ENCODE measurements around the gene RANBP9.

The RANBP9 gene

DNA sequence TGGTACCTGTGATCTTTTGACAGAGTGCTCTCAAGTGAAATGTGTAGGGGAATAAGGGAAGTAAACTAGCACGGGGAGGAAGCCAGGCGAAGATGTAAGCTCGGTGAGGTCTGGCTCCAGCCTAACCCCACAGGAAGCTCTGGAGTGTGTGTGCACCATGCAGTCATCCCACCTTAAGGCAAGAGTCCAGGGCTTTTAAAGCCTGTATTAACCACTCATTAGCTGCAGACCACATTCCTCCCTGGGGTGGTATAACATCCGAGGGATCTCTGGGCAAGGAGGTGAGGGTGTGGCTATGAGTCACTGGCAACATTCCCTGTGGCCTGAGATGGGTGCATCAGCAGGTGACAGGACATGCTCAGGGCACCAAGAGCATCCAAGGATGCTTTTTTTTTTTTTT is 12.5 kb upstream of the RANBP9 start:
- DNase-seq (ENCODE audit: extremely low read depth, low read depth) = no peak
- TF ChIP-seq, protein P1, sequence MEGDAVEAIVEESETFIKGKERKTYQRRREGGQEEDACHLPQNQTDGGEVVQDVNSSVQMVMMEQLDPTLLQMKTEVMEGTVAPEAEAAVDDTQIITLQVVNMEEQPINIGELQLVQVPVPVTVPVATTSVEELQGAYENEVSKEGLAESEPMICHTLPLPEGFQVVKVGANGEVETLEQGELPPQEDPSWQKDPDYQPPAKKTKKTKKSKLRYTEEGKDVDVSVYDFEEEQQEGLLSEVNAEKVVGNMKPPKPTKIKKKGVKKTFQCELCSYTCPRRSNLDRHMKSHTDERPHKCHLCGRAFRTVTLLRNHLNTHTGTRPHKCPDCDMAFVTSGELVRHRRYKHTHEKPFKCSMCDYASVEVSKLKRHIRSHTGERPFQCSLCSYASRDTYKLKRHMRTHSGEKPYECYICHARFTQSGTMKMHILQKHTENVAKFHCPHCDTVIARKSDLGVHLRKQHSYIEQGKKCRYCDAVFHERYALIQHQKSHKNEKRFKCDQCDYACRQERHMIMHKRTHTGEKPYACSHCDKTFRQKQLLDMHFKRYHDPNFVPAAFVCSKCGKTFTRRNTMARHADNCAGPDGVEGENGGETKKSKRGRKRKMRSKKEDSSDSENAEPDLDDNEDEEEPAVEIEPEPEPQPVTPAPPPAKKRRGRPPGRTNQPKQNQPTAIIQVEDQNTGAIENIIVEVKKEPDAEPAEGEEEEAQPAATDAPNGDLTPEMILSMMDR (IDR thresholded peaks at IDR 0.05; ENCODE audit: low read depth, low read length) = no peak

DNA sequence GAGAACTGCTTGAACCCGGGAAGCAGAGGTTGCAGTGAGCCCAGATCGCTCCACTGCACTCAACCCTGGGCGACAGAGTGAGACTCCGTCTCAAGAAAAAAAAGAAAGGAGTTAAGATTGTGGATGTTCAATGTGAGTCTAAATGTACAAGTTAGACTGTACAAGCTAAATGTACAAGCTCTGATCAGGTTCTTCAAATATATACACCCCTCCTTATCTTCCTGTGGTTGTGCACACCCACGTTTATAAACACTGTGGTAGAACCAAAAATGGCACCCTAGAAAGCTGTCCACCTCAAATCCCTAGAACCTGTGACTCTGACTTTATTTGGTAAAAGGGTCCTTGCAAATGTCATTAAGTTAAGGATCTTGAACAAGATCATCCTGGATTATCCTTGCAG is 11.2 kb upstream of the RANBP9 start:
- TF ChIP-seq, protein P1 (IDR thresholded peaks at IDR 0.05; ENCODE audit: low read depth, low read length) = no peak
- DNase-seq (ENCODE audit: extremely low read depth, low read depth) = no peak

DNA sequence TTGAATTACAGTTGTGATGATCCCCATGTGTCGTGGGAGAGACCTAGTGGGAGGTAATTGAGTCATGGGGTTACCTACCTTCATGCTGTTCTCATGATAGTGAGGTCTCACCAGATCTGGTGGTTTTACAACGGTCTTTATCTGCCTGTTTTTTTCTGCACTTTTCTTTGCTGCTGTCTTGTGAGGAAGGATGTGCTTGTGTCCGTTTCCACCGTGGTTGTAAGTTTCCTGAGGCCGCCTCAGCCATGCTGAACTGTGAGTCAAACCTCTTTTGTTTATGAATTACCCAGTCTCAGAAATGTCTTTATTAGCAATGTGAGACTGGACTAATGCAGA is 6.5 kb upstream of the RANBP9 start:
- DNase-seq (ENCODE audit: extremely low read depth, low read depth) = no peak

DNA sequence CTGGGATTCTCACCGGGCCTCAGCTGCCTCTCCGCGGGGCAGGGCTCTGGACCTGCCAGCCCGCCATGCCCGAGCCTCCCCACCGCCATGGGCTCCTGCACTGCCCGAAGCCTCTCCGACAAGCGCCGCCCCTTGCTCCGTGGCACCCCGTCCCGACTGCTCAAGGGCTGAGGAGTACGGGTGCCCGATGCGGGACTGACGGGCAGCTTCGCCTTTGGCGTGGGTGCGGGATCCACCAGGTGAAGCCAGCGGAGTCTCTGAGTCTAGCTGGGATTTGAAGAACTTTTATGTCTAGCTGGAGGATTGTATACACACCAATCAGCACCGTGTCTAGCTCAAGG is 5.3 kb upstream of the RANBP9 start:
- DNase-seq (ENCODE audit: extremely low read depth, low read depth) = no peak

More for the DNA sequence above, 6.5 kb upstream of the RANBP9 start:
- TF ChIP-seq, protein P1 (IDR thresholded peaks at IDR 0.05; ENCODE audit: low read depth, low read length) = no peak

DNA sequence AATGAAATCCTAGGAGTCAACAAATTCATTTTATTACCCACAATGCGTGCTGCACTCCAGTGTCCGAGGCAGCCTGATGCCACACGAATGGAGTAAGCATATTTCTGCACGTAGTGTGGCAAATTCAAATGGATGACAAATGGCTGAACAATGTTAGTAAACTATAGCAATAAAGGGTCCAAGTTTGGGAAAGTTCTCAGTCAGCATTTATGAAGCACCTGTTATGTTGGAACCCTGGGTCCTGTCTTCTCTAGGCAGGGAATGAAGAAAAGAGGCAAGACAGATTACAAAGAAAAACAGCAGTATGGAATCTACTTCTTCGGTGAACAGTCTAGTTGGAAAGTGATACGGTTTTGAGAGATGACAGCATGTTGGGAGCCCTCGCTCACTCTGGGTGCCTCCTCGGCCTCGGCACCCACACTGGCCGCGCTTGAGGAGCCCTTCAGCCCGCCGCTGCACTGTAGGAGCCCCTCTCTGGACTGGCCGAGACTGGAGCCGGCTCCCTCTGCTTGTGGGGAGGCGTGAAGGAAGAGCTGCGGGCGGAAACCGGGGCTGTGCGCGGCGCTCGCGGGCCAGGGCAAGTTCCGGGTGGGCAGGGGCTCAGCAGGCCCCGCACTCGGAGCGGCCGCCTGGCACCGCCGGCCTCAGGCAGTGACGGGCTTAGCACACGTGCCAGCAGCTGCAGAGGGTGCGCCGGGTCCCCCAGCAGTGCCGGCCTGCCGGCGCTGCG is 4.8 kb upstream of the RANBP9 start:
- DNase-seq (ENCODE audit: extremely low read depth, low read depth) = no peak
- TF ChIP-seq, protein P1 (IDR thresholded peaks at IDR 0.05; ENCODE audit: low read depth, low read length) = no peak

More for the DNA sequence above, 5.3 kb upstream of the RANBP9 start:
- TF ChIP-seq, protein P1 (IDR thresholded peaks at IDR 0.05; ENCODE audit: low read depth, low read length) = no peak

DNA sequence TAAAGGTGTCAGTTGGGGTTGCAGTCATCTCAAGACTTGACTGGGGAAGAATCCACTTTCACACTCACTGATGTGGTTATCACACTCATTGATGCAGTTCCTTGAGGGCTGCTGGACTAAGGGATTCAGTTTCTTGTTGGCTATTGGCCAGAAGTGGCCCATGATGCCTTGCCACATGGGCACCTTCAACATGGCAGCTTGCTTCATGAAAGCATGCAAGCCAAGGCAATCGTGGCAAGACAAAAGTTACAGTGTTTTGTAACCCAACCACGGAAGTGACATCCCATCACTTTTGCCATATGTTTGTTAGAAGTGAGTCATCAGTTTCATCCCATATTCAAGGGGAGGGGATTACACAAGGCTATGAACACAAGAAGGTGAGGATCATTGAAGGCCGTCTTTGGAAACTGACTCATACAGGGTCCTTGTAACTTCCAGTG is 3.8 kb upstream of the RANBP9 start:
- TF ChIP-seq, protein P1 (IDR thresholded peaks at IDR 0.05; ENCODE audit: low read depth, low read length) = no peak
- no peak for DNase-seq (ENCODE audit: extremely low read depth, low read depth)

DNA sequence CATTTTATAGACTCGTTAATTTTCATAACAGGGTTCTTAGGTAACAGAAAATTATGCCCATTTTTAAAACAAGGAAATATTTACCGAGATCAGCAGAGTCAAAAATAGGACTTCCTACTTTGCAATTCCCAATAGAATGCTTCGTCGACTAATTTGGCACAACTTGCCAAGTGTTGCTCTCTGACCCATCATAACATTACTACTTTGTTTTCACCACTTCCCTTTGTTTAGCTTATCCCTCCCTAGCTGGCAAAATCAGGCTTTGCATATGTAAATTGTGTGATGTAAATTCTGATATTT is 914 bp upstream of the RANBP9 start:
- TF ChIP-seq, protein P1 (IDR thresholded peaks at IDR 0.05; ENCODE audit: low read depth, low read length) = no peak
- DNase-seq (ENCODE audit: extremely low read depth, low read depth) = no peak

Measured in AG09319 (cell line).